ENCODE results near the gene OASL.

OASL gene

DNA sequence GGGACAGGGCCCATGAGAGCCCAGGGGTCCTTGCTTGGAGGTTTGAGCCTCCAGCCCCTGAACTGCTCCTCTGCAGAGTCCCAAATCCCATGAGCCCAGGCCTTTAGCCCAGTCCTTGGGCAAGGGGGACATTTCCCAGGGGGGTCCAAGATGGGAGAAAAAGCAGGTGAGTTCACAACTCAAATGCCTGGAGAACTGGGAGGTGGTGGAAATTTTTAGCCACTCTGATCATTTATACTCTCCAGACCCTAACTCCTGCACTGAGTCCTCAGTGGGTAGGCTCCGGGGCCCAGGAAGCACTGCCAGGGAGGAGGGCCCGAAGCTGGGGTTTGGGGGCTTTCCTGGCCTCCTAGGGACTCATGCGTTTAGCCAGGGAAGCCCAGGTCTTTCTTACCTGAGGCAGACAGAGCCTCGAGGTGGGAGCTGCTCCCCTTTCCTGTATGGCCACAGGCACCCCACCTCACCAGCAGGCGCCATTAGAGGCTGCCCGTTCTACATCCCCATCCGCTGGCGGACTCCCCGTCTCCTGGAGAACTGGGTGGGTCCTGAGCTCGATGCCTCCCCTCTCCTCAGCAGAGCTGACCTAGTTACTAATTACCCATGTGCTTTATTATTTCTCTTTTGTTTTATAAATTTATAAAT lies 59.7 kb downstream of the OASL start:
- no peaks in the 10 kb centered on the region for H3K36me3 ChIP-seq
- no peak overlapping the region for H3K27ac ChIP-seq
- no peaks in the 10 kb centered on the region for H3K9me3 ChIP-seq
- no peak overlapping the region for H3K4me3 ChIP-seq (ENCODE audit: low read depth in 1 of 2, low read length in 1 of 2)
- H3K27me3 ChIP-seq, result no peaks in the 10 kb centered on the region
- H3K4me1 ChIP-seq (ENCODE audit: control insufficient read depth in 1 of 2, insufficient read depth in 1 of 2, low read depth in 1 of 2, low read length in 1 of 2), result no peaks in the 10 kb centered on the region
- no peak for TF ChIP-seq CTCF (IDR thresholded peaks at IDR 0.05)

- no peaks in the 10 kb centered on the region for H3K36me3 ChIP-seq
- no peak within 1 kb of the TSS for H3K4me3 ChIP-seq (ENCODE audit: low read depth in 1 of 2, low read length in 1 of 2)
- no peaks in the 10 kb centered on the region for H3K27me3 ChIP-seq
- no peak within 1 kb of the TSS for H3K27ac ChIP-seq
- TF ChIP-seq CTCF (IDR thresholded peaks at IDR 0.05), result no peak
- no peaks in the 10 kb centered on the region for H3K4me1 ChIP-seq (ENCODE audit: control insufficient read depth in 1 of 2, insufficient read depth in 1 of 2, low read depth in 1 of 2, low read length in 1 of 2)
- no peaks in the 10 kb centered on the region for H3K9me3 ChIP-seq
Observed at GRCh38 chr12:120978296-120979219, 60.5 kb downstream of the OASL start, which contains the start of gene HNF1A. Gene HNF1A, plus strand, starts transcription at chr12:120978543. Its CDS starts 226 bp downstream, at chr12:120978769.

- Histone ChIP-seq H3K36me3 (no peaks in the 10 kb centered on the region), H3K27me3 (no peaks in the 10 kb centered on the region), H3K27ac (no peak overlapping the region), H3K4me3 (ENCODE audit: low read depth in 1 of 2, low read length in 1 of 2) (no peak overlapping the region), H3K4me1 (ENCODE audit: control insufficient read depth in 1 of 2, insufficient read depth in 1 of 2, low read depth in 1 of 2, low read length in 1 of 2) (no peaks in the 10 kb centered on the region), H3K9me3 (no peaks in the 10 kb centered on the region)
- TF ChIP-seq CTCF (IDR thresholded peaks at IDR 0.05), result no peak
Observed at GRCh38 chr12:120977531-120978295, 61.3 kb downstream of the OASL start.

- TF ChIP-seq CTCF (IDR thresholded peaks at IDR 0.05), result no peak
- no peaks in the 10 kb centered on the region for H3K36me3 ChIP-seq
- H3K9me3 ChIP-seq, result no peaks in the 10 kb centered on the region
- no peaks in the 10 kb centered on the region for H3K27me3 ChIP-seq
- H3K27ac ChIP-seq, result no peak overlapping the region
- H3K4me1 ChIP-seq (ENCODE audit: control insufficient read depth in 1 of 2, insufficient read depth in 1 of 2, low read depth in 1 of 2, low read length in 1 of 2), result peaks cover 0 to 2% of the 10 kb centered on the region in 2 experiments
- no peak overlapping the region for H3K4me3 ChIP-seq (ENCODE audit: low read depth in 1 of 2, low read length in 1 of 2)
Observed at GRCh38 chr12:120972870-120973543, 66.0 kb downstream of the OASL start.
